GM12878 (cell line): ENCODE data around the gene UBE2L5. TPM values are rescaled to one million over a fixed set of nuclear protein-coding genes. Genes with fewer than 3 reads are reported as not detected.

ENCODE experiments used
- ATAC-seq: fragments of 200-7000 bp; cut with Tn5 transposase; 3 replicates; pipeline ENCODE4 v1.9.1; 2020; ENCODE audit warnings: mild to moderate bottlenecking, moderate library complexity
- BruUV-seq: library from RNA; stranded (reverse); fragments of 400-500 nt; replicated peaks from 2 replicates; lab custom pipeline; 2021; lab: Mats Ljungman, UMichigan
- CTCF ChIA-PET: fragments of 300-600 bp; sonication (Branson Sonifier 250); formaldehyde crosslinking; extraction: SDS; loops from one replicate; lab custom pipeline; 2021; ENCODE audit warnings: inconsistent platforms; lab: Yijun Ruan, JAX
- POLR2A ChIA-PET: fragments of 350-600 bp; formaldehyde crosslinking; extraction: SDS; loops from one replicate; lab custom pipeline; 2021; ENCODE audit warnings: inconsistent platforms; lab: Charles Lee
- RAD21 ChIA-PET: fragments of 300-600 bp; sonication (Branson Sonifier 250); formaldehyde crosslinking; loops from one replicate; lab custom pipeline; 2023; ENCODE audit warnings: antibody characterized with exemption; ENCODE audit not compliant: unreplicated experiment; lab: Charles Lee
- SMC1A ChIA-PET: fragments of 300-600 bp; sonication (Branson Sonifier 250); formaldehyde crosslinking; loops from one replicate; lab custom pipeline; 2023; ENCODE audit not compliant: unreplicated experiment, uncharacterized antibody; lab: Charles Lee
- DNase-seq: peaks from one replicate; pipeline ENCODE4 v3.0.0-alpha.2; 2011; ENCODE audit warnings: low read depth, low spot score
- FAIRE-seq: peaks from 3 replicates; lab custom pipeline; 2011; peaks lifted over from hg19 to GRCh38; lab: Jason Lieb, UNC
- H2AFZ ChIP-seq: 2 replicates; pipeline ENCODE4 v1.6.0; 2011; ENCODE audit warnings: low read depth, low read length, control low read depth; ENCODE audit not compliant: control insufficient read depth
- H3K27ac ChIP-seq: 2 replicates; pipeline ENCODE4 v1.5.1; 2011; ENCODE audit warnings: control low read depth; ENCODE audit not compliant: control insufficient read depth, insufficient read depth
- H3K27me3 ChIP-seq, 2 experiments: replicated peaks in 1 of 2; 2 replicates each; pipeline versions ENCODE4 v1.6.0 to v1.6.1; 2011; ENCODE audit warnings: low read length in 1 of 2; ENCODE audit not compliant: control insufficient read depth in 2 of 2, insufficient read depth in 2 of 2
- H3K36me3 ChIP-seq, 2 experiments: 2 replicates each; pipeline ENCODE4 v1.5.1; 2011; ENCODE audit warnings: low read length in 1 of 2; ENCODE audit not compliant: control insufficient read depth in 2 of 2, insufficient read depth in 2 of 2
- H3K4me1 ChIP-seq: 2 replicates; pipeline ENCODE4 v1.6.1; 2011; ENCODE audit warnings: mild to moderate bottlenecking, low read length, moderate library complexity, mixed read lengths; ENCODE audit not compliant: control insufficient read depth, insufficient read depth
- H3K4me2 ChIP-seq: 2 replicates; pipeline ENCODE4 v1.6.0; 2011; ENCODE audit warnings: control low read depth; ENCODE audit not compliant: control insufficient read depth, insufficient read depth
- H3K4me3 ChIP-seq: fragments of 200-600 bp; sonication (generic); 2 replicates; pipeline ENCODE4 v1.5.1; 2016
- H3K79me2 ChIP-seq: 2 replicates; pipeline ENCODE4 v1.6.0; 2011; ENCODE audit warnings: low read length; ENCODE audit not compliant: control insufficient read depth, insufficient read depth
- H3K9ac ChIP-seq: 2 replicates; pipeline ENCODE4 v1.8.0; 2011; ENCODE audit warnings: low read length, control low read depth, mixed read lengths; ENCODE audit not compliant: control insufficient read depth, insufficient read depth
- H3K9me3 ChIP-seq: replicated peaks from 3 replicates; pipeline ENCODE4 v1.5.1; 2011; ENCODE audit warnings: mild to moderate bottlenecking, low read length; ENCODE audit not compliant: control insufficient read depth, insufficient read depth
- H4K20me1 ChIP-seq: 2 replicates; pipeline ENCODE4 v1.6.0; 2011; ENCODE audit not compliant: control insufficient read depth, insufficient read depth
- BMI1 ChIP-seq: fragments of 450-650 bp; IDR thresholded peaks from 2 replicates; pipeline ENCODE4 v1.6.1; 2016; ENCODE audit warnings: mild to moderate bottlenecking, moderate library complexity, borderline replicate concordance
- CEBPZ ChIP-seq: fragments of 150-350 bp; IDR thresholded peaks from 2 replicates; pipeline ENCODE4 v1.6.1; 2016; ENCODE audit warnings: low read depth, low read length
- CREM ChIP-seq: IDR thresholded peaks from 2 replicates; pipeline ENCODE4 v1.6.1; 2014; ENCODE audit warnings: antibody characterized with exemption, low read depth
- DPF2 ChIP-seq: fragments of 450-650 bp; IDR thresholded peaks from 2 replicates; pipeline ENCODE4 v1.6.1; 2017; ENCODE audit warnings: mild to moderate bottlenecking
- ESRRA ChIP-seq: IDR thresholded peaks from 2 replicates; pipeline ENCODE4 v1.6.1; 2012; ENCODE audit warnings: mild to moderate bottlenecking, low read length, improper control_type of control experiment
- EZH2 ChIP-seq: IDR thresholded peaks from 2 replicates; pipeline ENCODE4 v1.6.1; 2012; ENCODE audit warnings: low read depth, mild to moderate bottlenecking, control low read depth, inconsistent platforms, low read length, borderline replicate concordance; ENCODE audit not compliant: control insufficient read depth
- FOS ChIP-seq: IDR thresholded peaks from 3 replicates; pipeline ENCODE4 v1.6.1; 2011; ENCODE audit warnings: borderline replicate concordance; ENCODE audit not compliant: insufficient read length; ENCODE audit errors: extremely low read depth
- MLLT1 ChIP-seq: fragments of 450-650 bp; IDR thresholded peaks from 2 replicates; pipeline ENCODE4 v1.6.1; 2016; ENCODE audit warnings: mild to moderate bottlenecking
- NFYA ChIP-seq: IDR thresholded peaks from 2 replicates; pipeline ENCODE4 v1.6.1; 2011; ENCODE audit warnings: low read depth, mild to moderate bottlenecking, low read length, improper control_type of control experiment, borderline replicate concordance
- ZNF687 ChIP-seq: fragments of 450-650 bp; IDR thresholded peaks from 2 replicates; pipeline ENCODE4 v1.6.1; 2017; ENCODE audit warnings: mild to moderate bottlenecking, moderate library complexity
- WGBS: methylation state at CpG from one replicate; pipeline ENCODE4 v1.1.6; 2016; ENCODE audit warnings: low lambda C conversion rate; ENCODE audit not compliant: insufficient replicate concordance, insufficient coverage; ENCODE audit errors: missing lambda C conversion rate; 5-methylcytosine and 5-hydroxymethylcytosine counted together
- in situ Hi-C: fragments of 300-500 bp; cut with MboI; formaldehyde crosslinking; loops from 9 replicates; pipeline ENCODE4 v1.14.3; 2018; ENCODE audit warnings: mixed read lengths
- intact Hi-C: fragments of 100-400 bp; cut with micrococcal nuclease; formaldehyde crosslinking; loops from one replicate; pipeline ENCODE4 v1.14.2; 2022; ENCODE audit not compliant: unreplicated experiment
- polyA plus RNA-seq, 11 experiments: library from polyadenylated mRNA; depleted of rRNA in 4 of 11; unstranded in 6 of 11; stranded (reverse) in 5 of 11; fragments of >200 nt; fragmentation: Nextera tagmentation in 4 of 11; fragmentation: Illumina TruSeq in 1 of 11; extraction: Ambion mirVana in 4 of 11; extraction: Trizol in 1 of 11; gene quantifications; 1 replicate in 1 of 11; 2 replicates in 10 of 11; pipeline versions ENCODE4 v1.2.1 to v1.2.3, GENCODE V29; 2011 to 2016; ENCODE audit warnings: inconsistent platforms in 2 of 11, missing spikeins in 2 of 11, low read depth in 1 of 11
- total RNA-seq, 4 experiments: library from RNA; depleted of rRNA in 3 of 4; stranded (reverse); fragments of >200 nt in 3 of 4; fragmentation: Illumina TruSeq in 1 of 4; extraction: Trizol in 1 of 4; gene quantifications; 2 replicates each; pipeline versions ENCODE4 v1.2.1 to v1.2.3, GENCODE V29; 2013 to 2021

Gene UBE2L5
- total and polyA plus RNA-seq, 10 of the 15 experiments (the other 5 are each of a cell fraction or from before 2014, with no cell fraction given): 0.03 to 1.1 (median 0.19) TPM; not detected in 2

GRCh38 chr13:30465343-30465592 is 43.0 kb downstream of the UBE2L5 start:
- POLR2A ChIA-PET: interaction anchor here (0.6 to 2.8 kb wide), 8 partner anchors 22 to 333 kb away, joined by 3 to 12 read pairs (median 3); partner anchors contain the start of gene UBE2L5
- WGBS: 1% methylated on average over 27 of the region's 41 CpGs
- H3K4me3 ChIP-seq: peak overlapping the region; percentile 82
- BruUV-seq: no TSS peak
- FAIRE-seq (no peak), ATAC-seq (no peak), DNase-seq (no peak)
- no peak overlapping the region for H3K4me2 ChIP-seq
- CTCF ChIA-PET: interaction anchor here (0.6 to 1.5 kb wide), 3 partner anchors 38 to 116 kb away, joined by 3 read pairs; no protein-coding TSS in a partner anchor
- H3K9me3 ChIP-seq: no peaks in the 10 kb centered on the region
- peaks cover 36% of the 10 kb centered on the region for H3K79me2 ChIP-seq
- TF ChIP-seq ESRRA: no peak
- TF ChIP-seq EZH2: no peak
- TF ChIP-seq CEBPZ: no peak
- no peak for TF ChIP-seq ZNF687
- TF ChIP-seq DPF2: no peak
- no peak for TF ChIP-seq BMI1
- no peak for TF ChIP-seq MLLT1
- no peak for TF ChIP-seq CREM
- no peak for TF ChIP-seq NFYA
- no peak for TF ChIP-seq FOS
- RAD21 ChIA-PET: interaction anchor here (0.6 to 1.9 kb wide), 7 partner anchors 21 to 338 kb away, joined by 3 to 12 read pairs (median 4); no protein-coding TSS in a partner anchor
- 0 out of 2 replicates have a peak, but pooled peaks cover 10% of the 10 kb centered on the region for H3K4me1 ChIP-seq
- H3K9ac ChIP-seq: peak overlapping the region; percentile 96
- intact Hi-C loops: loop anchor here (2.0 to 5.0 kb wide), 6 partner anchors 18 to 337 kb away; partner anchors contain the start of gene USPL1
- H3K36me3 ChIP-seq: no peaks in the 10 kb centered on the region; a peak in 2 of 4 replicates
- H4K20me1 ChIP-seq: no peaks in the 10 kb centered on the region
- SMC1A ChIA-PET: no interaction called here
- in situ Hi-C loops: no loop called here
- H3K27ac ChIP-seq: peak overlapping the region; percentile 95
- no peak overlapping the region for H2AFZ ChIP-seq
- no peaks in the 10 kb centered on the region for H3K27me3 ChIP-seq
